ENCODE results near the gene ASXL3. TPM values are rescaled to one million over a fixed set of nuclear protein-coding genes. Genes with fewer than 3 reads are reported as not detected.

ASXL3 gene
- total and polyA plus RNA-seq, 2 donors (not counting 1 experiment from before 2014, with no cell fraction given), result 0.02 TPM; not detected in 1

DNA sequence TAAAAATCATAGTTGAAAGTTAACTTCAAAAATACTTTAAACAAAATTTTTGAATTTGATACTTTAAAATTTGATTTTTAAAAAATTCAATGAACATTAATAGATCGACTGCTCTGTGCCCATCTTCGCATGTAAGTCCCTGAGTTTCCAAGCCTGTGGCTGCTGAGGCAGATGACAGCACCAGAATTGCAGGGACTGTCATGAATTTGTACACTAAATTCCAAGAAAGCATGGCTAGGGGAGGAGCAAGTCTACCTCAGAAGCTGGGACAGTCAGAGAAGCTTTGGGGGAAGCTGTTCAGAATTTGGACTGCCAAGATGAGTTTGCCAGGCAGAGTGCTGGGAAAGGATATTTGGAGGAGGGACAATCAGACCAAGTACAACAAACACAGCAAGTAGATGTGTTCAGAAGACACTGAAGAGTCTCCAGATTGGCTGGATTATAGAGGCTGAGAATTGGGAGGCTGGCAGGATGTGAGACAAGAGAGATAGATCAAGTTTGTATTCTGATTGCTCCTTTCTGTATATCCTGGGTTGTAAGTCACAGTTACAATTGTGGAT is 79.0 kb downstream of the ASXL3 start:
- ChIA-PET CTCF (no interaction called here), POLR2A (no interaction called here)
- intact Hi-C loops (cut with micrococcal nuclease), result no loop called here
- no peaks in the 10 kb centered on the region for H3K9me3 ChIP-seq (ENCODE audit: control extremely low read depth in 1 of 3, control insufficient read depth in 2 of 3, insufficient read depth in 1 of 3, low read length in 2 of 3)
- TF ChIP-seq, protein P1, sequence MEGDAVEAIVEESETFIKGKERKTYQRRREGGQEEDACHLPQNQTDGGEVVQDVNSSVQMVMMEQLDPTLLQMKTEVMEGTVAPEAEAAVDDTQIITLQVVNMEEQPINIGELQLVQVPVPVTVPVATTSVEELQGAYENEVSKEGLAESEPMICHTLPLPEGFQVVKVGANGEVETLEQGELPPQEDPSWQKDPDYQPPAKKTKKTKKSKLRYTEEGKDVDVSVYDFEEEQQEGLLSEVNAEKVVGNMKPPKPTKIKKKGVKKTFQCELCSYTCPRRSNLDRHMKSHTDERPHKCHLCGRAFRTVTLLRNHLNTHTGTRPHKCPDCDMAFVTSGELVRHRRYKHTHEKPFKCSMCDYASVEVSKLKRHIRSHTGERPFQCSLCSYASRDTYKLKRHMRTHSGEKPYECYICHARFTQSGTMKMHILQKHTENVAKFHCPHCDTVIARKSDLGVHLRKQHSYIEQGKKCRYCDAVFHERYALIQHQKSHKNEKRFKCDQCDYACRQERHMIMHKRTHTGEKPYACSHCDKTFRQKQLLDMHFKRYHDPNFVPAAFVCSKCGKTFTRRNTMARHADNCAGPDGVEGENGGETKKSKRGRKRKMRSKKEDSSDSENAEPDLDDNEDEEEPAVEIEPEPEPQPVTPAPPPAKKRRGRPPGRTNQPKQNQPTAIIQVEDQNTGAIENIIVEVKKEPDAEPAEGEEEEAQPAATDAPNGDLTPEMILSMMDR (IDR thresholded peaks at IDR 0.05), result no peak
- no peak for TF ChIP-seq EZH2 (IDR thresholded peaks at IDR 0.05; ENCODE audit: borderline replicate concordance, insufficient read depth, low read depth, low read length, poor library complexity, severe bottlenecking)
- H3K9me3 Mint-ChIP-seq (ENCODE audit: insufficient read depth), result no peaks in the 10 kb centered on the region
- H3K79me2 ChIP-seq (ENCODE audit: control insufficient read depth, insufficient read depth, low read length), result no peaks in the 10 kb centered on the region
- H3K4me3 ChIP-seq (ENCODE audit: control extremely low read depth in 1 of 5, extremely low read depth in 1 of 5, insufficient read depth in 1 of 5, low read depth in 2 of 5, low read length in 4 of 5), result no peak overlapping the region
- no peaks in the 10 kb centered on the region for H3K27me3 Mint-ChIP-seq
- no peak overlapping the region for H3K27ac ChIP-seq (ENCODE audit: low read length in 2 of 2)
- WGBS (ENCODE audit: insufficient coverage), result 89% methylated on average over 1 of the region's 2 CpGs
- H3K4me3 Mint-ChIP-seq, result no peak overlapping the region
- no peaks in the 10 kb centered on the region for H3K4me1 Mint-ChIP-seq
- H3K27ac Mint-ChIP-seq, result no peak overlapping the region
- no peaks in the 10 kb centered on the region for H3K36me3 ChIP-seq (replicated peaks in 1 of 2; ENCODE audit: control extremely low read depth in 1 of 2, control insufficient read depth in 1 of 2, extremely low read depth in 1 of 2, insufficient read depth in 2 of 2, low read length in 1 of 2)
- no peak overlapping the region for H3K4me2 ChIP-seq (replicated peaks; ENCODE audit: low read depth, low read length, poor library complexity, severe bottlenecking)
- H3K4me1 ChIP-seq (ENCODE audit: control insufficient read depth in 2 of 2, insufficient read depth in 2 of 2, low read length in 2 of 2), result no peaks in the 10 kb centered on the region
- no peak overlapping the region for H2AFZ ChIP-seq (ENCODE audit: insufficient read depth, low read depth, low read length, poor library complexity, severe bottlenecking)
- H3K9ac ChIP-seq (ENCODE audit: low read length), result no peak overlapping the region
- ATAC-seq (ENCODE audit: low read depth), result no peak
- H3K27me3 ChIP-seq (replicated peaks in 1 of 4; ENCODE audit: control extremely low read depth in 1 of 4, control insufficient read depth in 3 of 4, insufficient read depth in 4 of 4, low read length in 3 of 4), result no peaks in the 10 kb centered on the region
- H4K20me1 ChIP-seq (ENCODE audit: control insufficient read depth, insufficient read depth, low read length, poor library complexity, severe bottlenecking), result no peaks in the 10 kb centered on the region
- no peak for DNase-seq

- intact Hi-C loops (cut with micrococcal nuclease), result no loop called here
- Histone ChIP-seq H4K20me1 (ENCODE audit: control insufficient read depth, insufficient read depth, low read length, poor library complexity, severe bottlenecking) (no peaks in the 10 kb centered on the region), H3K4me1 (ENCODE audit: control insufficient read depth in 2 of 2, insufficient read depth in 2 of 2, low read length in 2 of 2) (no peaks in the 10 kb centered on the region), H3K9me3 (ENCODE audit: control extremely low read depth in 1 of 3, control insufficient read depth in 2 of 3, insufficient read depth in 1 of 3, low read length in 2 of 3) (no peaks in the 10 kb centered on the region), H2AFZ (ENCODE audit: insufficient read depth, low read depth, low read length, poor library complexity, severe bottlenecking) (no peak overlapping the region), H3K9ac (ENCODE audit: low read length) (no peak overlapping the region), H3K79me2 (ENCODE audit: control insufficient read depth, insufficient read depth, low read length) (no peaks in the 10 kb centered on the region), H3K4me2 (replicated peaks; ENCODE audit: low read depth, low read length, poor library complexity, severe bottlenecking) (no peak overlapping the region), H3K4me3 (ENCODE audit: control extremely low read depth in 1 of 5, extremely low read depth in 1 of 5, insufficient read depth in 1 of 5, low read depth in 2 of 5, low read length in 4 of 5) (no peak overlapping the region), H3K27ac (ENCODE audit: low read length in 2 of 2) (no peak overlapping the region), H3K27me3 (replicated peaks in 1 of 4; ENCODE audit: control extremely low read depth in 1 of 4, control insufficient read depth in 3 of 4, insufficient read depth in 4 of 4, low read length in 3 of 4) (no peaks in the 10 kb centered on the region), H3K36me3 (replicated peaks in 1 of 2; ENCODE audit: control extremely low read depth in 1 of 2, control insufficient read depth in 1 of 2, extremely low read depth in 1 of 2, insufficient read depth in 2 of 2, low read length in 1 of 2) (no peaks in the 10 kb centered on the region)
- Mint-ChIP-seq H3K9me3 (ENCODE audit: insufficient read depth) (no peaks in the 10 kb centered on the region), H3K27ac (no peak overlapping the region), H3K4me3 (no peak overlapping the region), H3K27me3 (no peaks in the 10 kb centered on the region), H3K4me1 (no peaks in the 10 kb centered on the region)
- TF ChIP-seq EZH2 (IDR thresholded peaks at IDR 0.05; ENCODE audit: borderline replicate concordance, insufficient read depth, low read depth, low read length, poor library complexity, severe bottlenecking), result no peak
- TF ChIP-seq, protein P1 (IDR thresholded peaks at IDR 0.05), result no peak
- ChIA-PET CTCF (no interaction called here), POLR2A (no interaction called here)
- WGBS (ENCODE audit: insufficient coverage), result 71% methylated on average over 2 of the region's 2 CpGs
- ATAC-seq (ENCODE audit: low read depth) (no peak), DNase-seq (no peak)
Observed at GRCh38 chr18:33660696-33661310, 82.8 kb downstream of the ASXL3 start.
